PC-9 (cell line): Measurements from ENCODE around the gene PTCHD1. TPM values are rescaled to one million over a fixed set of nuclear protein-coding genes. Genes with fewer than 3 reads are reported as not detected.

Source experiments
- BruUV-seq: library from RNA; stranded (reverse); fragments of 400-500 nt; replicated peaks from 2 replicates; lab custom pipeline; 2021; lab: Mats Ljungman, UMichigan
- CTCF ChIA-PET: fragments of 300-600 bp; sonication (Branson Sonifier 250); formaldehyde crosslinking; loops from one replicate; lab custom pipeline; 2022; ENCODE audit warnings: antibody characterized with exemption; lab: Charles Lee
- POLR2A ChIA-PET: fragments of 300-600 bp; sonication (Branson Sonifier 250); formaldehyde crosslinking; loops from one replicate; lab custom pipeline; 2022; ENCODE audit warnings: antibody characterized with exemption; ENCODE audit not compliant: unreplicated experiment; lab: Charles Lee
- DNase-seq, 2 experiments: peaks; one replicate each; pipeline versions ENCODE4 v3.0.0 to v3.0.0-alpha.2; 2015 to 2022; ENCODE audit warnings: mixed read lengths in 1 of 2
- H2AFZ ChIP-seq: fragments of 200-600 bp; sonication (generic); 2 replicates; pipeline ENCODE4 v1.8.1; 2017; ENCODE audit warnings: antibody characterized with exemption
- H3F3A ChIP-seq: fragments of 200-600 bp; sonication (generic); 2 replicates; pipeline ENCODE4 v1.8.1; 2017; ENCODE audit warnings: antibody characterized with exemption, mild to moderate bottlenecking, low read depth; ENCODE audit not compliant: insufficient read depth
- H3K27ac ChIP-seq: fragments of 200-600 bp; sonication (generic); 2 replicates; pipeline ENCODE4 v1.6.1; 2016; ENCODE audit warnings: mixed run types
- H3K27me3 ChIP-seq: fragments of 200-600 bp; sonication (generic); 2 replicates; pipeline ENCODE4 v1.6.1; 2016; ENCODE audit warnings: low read depth, mixed run types; ENCODE audit not compliant: insufficient read depth
- H3K36me3 ChIP-seq: fragments of 200-600 bp; sonication (generic); 2 replicates; pipeline ENCODE4 v1.6.1; 2016; ENCODE audit warnings: low read depth, mixed run types
- H3K4me1 ChIP-seq: fragments of 200-600 bp; sonication (generic); replicated peaks from 2 replicates; pipeline ENCODE4 v1.6.1; 2016; ENCODE audit warnings: mixed run types; ENCODE audit not compliant: insufficient read depth
- H3K4me2 ChIP-seq: fragments of 200-600 bp; sonication (generic); 2 replicates; pipeline ENCODE4 v1.6.1; 2017; ENCODE audit warnings: mixed run types
- H3K4me3 ChIP-seq: fragments of 200-600 bp; sonication (generic); 2 replicates; pipeline ENCODE4 v1.6.1; 2016; ENCODE audit warnings: mixed run types
- H3K79me2 ChIP-seq: fragments of 200-600 bp; sonication (generic); 2 replicates; pipeline ENCODE4 v1.6.1; 2017; ENCODE audit warnings: low read depth, mixed run types
- H3K9me2 ChIP-seq: fragments of 200-600 bp; sonication (generic); 2 replicates; pipeline ENCODE4 v1.8.1; 2017; ENCODE audit warnings: mild to moderate bottlenecking; ENCODE audit not compliant: insufficient read depth
- H3K9me3 ChIP-seq: fragments of 200-600 bp; sonication (generic); 2 replicates; pipeline ENCODE4 v1.8.1; 2016; ENCODE audit warnings: low read depth; ENCODE audit not compliant: insufficient read depth
- H4K20me1 ChIP-seq: fragments of 200-600 bp; sonication (generic); 2 replicates; pipeline ENCODE4 v1.8.1; 2017; ENCODE audit not compliant: insufficient read depth
- CTCF ChIP-seq: fragments of 200-600 bp; sonication (generic); conservative IDR thresholded peaks from 2 replicates; pipeline ENCODE4 v1.6.1; 2017; ENCODE audit warnings: mixed run types, antibody characterized with exemption, mild to moderate bottlenecking, moderate library complexity
- EZH2 ChIP-seq: fragments of 200-600 bp; sonication (generic); IDR thresholded peaks from 2 replicates; pipeline ENCODE4 v1.8.0; 2017; ENCODE audit warnings: antibody characterized with exemption, low read depth
- intact Hi-C: fragments of 100-400 bp; cut with micrococcal nuclease; formaldehyde crosslinking; loops from one replicate; pipeline ENCODE4 v1.10.0; 2022; ENCODE audit not compliant: unreplicated experiment
- total RNA-seq: library from RNA; stranded (reverse); gene quantifications from 2 replicates; pipeline ENCODE4 v1.2.3, GENCODE V29; 2021

The PTCHD1 gene
- total RNA-seq, 1 experiment from 2014 or later: not detected

GRCh38 chrX:23389196-23389792 lies 54.6 kb downstream of the PTCHD1 start:
- Histone ChIP-seq H3K27me3 (no peaks in the 10 kb centered on the region), H3K4me1 (no peaks in the 10 kb centered on the region), H3K27ac (no peak overlapping the region), H3K4me2 (no peak overlapping the region), H3K9me2 (no peaks in the 10 kb centered on the region), H3K9me3 (no peaks in the 10 kb centered on the region), H3K36me3 (no peaks in the 10 kb centered on the region), H3K79me2 (no peaks in the 10 kb centered on the region), H2AFZ (no peak overlapping the region), H3F3A (no peaks in the 10 kb centered on the region), H4K20me1 (no peaks in the 10 kb centered on the region), H3K4me3 (no peak overlapping the region)
- TF ChIP-seq EZH2: no peak
- TF ChIP-seq CTCF: no peak
- ChIA-PET CTCF (no interaction called here), POLR2A (no interaction called here)
- intact Hi-C loops: no loop called here
- no TSS peak for BruUV-seq
- DNase-seq: no peak

- Histone ChIP-seq H3K4me2 (no peak overlapping the region), H3K79me2 (no peaks in the 10 kb centered on the region), H3K4me3 (no peak overlapping the region), H4K20me1 (no peaks in the 10 kb centered on the region), H3K27ac (no peak overlapping the region), H3F3A (no peaks in the 10 kb centered on the region), H3K27me3 (no peaks in the 10 kb centered on the region), H2AFZ (no peak overlapping the region), H3K36me3 (no peaks in the 10 kb centered on the region), H3K9me2 (no peaks in the 10 kb centered on the region), H3K9me3 (no peaks in the 10 kb centered on the region), H3K4me1 (no peaks in the 10 kb centered on the region)
- intact Hi-C loops: no loop called here
- TF ChIP-seq CTCF: no peak
- no peak for TF ChIP-seq EZH2
- ChIA-PET CTCF (no interaction called here), POLR2A (no interaction called here)
- DNase-seq: no peak
- BruUV-seq: no TSS peak
These were observed 56.3 kb downstream of the PTCHD1 start for GRCh38 chrX:23390979-23391378.

GRCh38 chrX:23392195-23392594 lies 57.5 kb downstream of the PTCHD1 start:
- Histone ChIP-seq H3K4me2 (no peak overlapping the region), H3K36me3 (no peaks in the 10 kb centered on the region), H3K27me3 (no peaks in the 10 kb centered on the region), H3K4me3 (no peak overlapping the region), H3K9me2 (no peaks in the 10 kb centered on the region), H2AFZ (no peak overlapping the region), H4K20me1 (no peaks in the 10 kb centered on the region), H3F3A (no peaks in the 10 kb centered on the region), H3K4me1 (no peaks in the 10 kb centered on the region), H3K9me3 (no peaks in the 10 kb centered on the region), H3K27ac (no peak overlapping the region), H3K79me2 (no peaks in the 10 kb centered on the region)
- ChIA-PET CTCF (no interaction called here), POLR2A (no interaction called here)
- BruUV-seq: no TSS peak
- DNase-seq: no peak
- intact Hi-C loops: no loop called here
- TF ChIP-seq EZH2: no peak
- no peak for TF ChIP-seq CTCF
